Right renal pelvis (tissue), 4 donors: ENCODE data around the gene COPS2. TPM values are rescaled to one million over a fixed set of nuclear protein-coding genes. Genes with fewer than 3 reads are reported as not detected.
"Not testable (repeated sequence)": the region's sequence is repeated elsewhere in the genome, so short reads cannot be mapped to it uniquely, and the experiment has no call there.

Experiments used
- DNase-seq, 4 donors: peaks; one replicate each; pipeline ENCODE4 v3.0.0-alpha.2; 2013; ENCODE audit warnings: low read depth in 4 of 4, low spot score in 3 of 4, missing footprints in 1 of 4
- polyA plus RNA-seq, 4 donors: library from polyadenylated mRNA; unstranded; fragments of 120-200 nt; gene quantifications; one replicate each; pipeline ENCODE4 v1.2.1, GENCODE V29; 2013; ENCODE audit not compliant: insufficient read length in 4 of 4

Gene COPS2
- polyA plus RNA-seq, 4 donors: 94.1 to 122 (median 111) TPM

GRCh38 chr15:49115062-49115461 lies 40.3 kb downstream of the COPS2 start:
- DNase-seq: no peak

- DNase-seq: no peak
Observed at GRCh38 chr15:49110158-49110944, 45.0 kb downstream of the COPS2 start.

- DNase-seq: no peak
Observed at GRCh38 chr15:49103002-49103401, 52.4 kb downstream of the COPS2 start.

- DNase-seq: no peak
Observed at GRCh38 chr15:49101536-49101935, 53.9 kb downstream of the COPS2 start.

GRCh38 chr15:49096090-49096750 lies 59.2 kb downstream of the COPS2 start:
- DNase-seq: no peak

GRCh38 chr15:49094923-49095322 lies 60.5 kb downstream of the COPS2 start:
- DNase-seq: no peak

- no peak for DNase-seq
Observed at GRCh38 chr15:49093252-49094105, 61.9 kb downstream of the COPS2 start.

- DNase-seq: no peak
Observed at GRCh38 chr15:49088996-49089395, 66.4 kb downstream of the COPS2 start.

- no peak for DNase-seq
Observed at GRCh38 chr15:49085696-49086459, 69.5 kb downstream of the COPS2 start.

- DNase-seq: no peak
Observed at GRCh38 chr15:49084285-49084570, 71.2 kb downstream of the COPS2 start.

GRCh38 chr15:49083401-49084284 lies 71.8 kb downstream of the COPS2 start:
- DNase-seq: no peak

- DNase-seq: peak in 2 of 4 donors; percentile 15 to 23
Observed at GRCh38 chr15:49082960-49083359, 72.4 kb downstream of the COPS2 start.

- no peak for DNase-seq
Observed at GRCh38 chr15:49079340-49080039, 75.9 kb downstream of the COPS2 start.

- DNase-seq: no peak
Observed at GRCh38 chr15:49075881-49076280, 79.5 kb downstream of the COPS2 start.

- DNase-seq: not testable (repeated sequence)
Observed at GRCh38 chr15:49074589-49075287, 80.7 kb downstream of the COPS2 start.
